Muscle of arm (tissue), 12 donors: Measurements from ENCODE around the gene CLIC6. TPM values are rescaled to one million over a fixed set of nuclear protein-coding genes. Genes with fewer than 3 reads are reported as not detected.

Source experiments
- DNase-seq: peaks from one replicate; pipeline ENCODE4 v3.0.0-alpha.2; 2013
- polyA plus RNA-seq, 12 donors: library from polyadenylated mRNA; unstranded; fragments of 120-200 nt; gene quantifications; one replicate each; pipeline ENCODE4 v1.2.1, GENCODE V29; 2013; ENCODE audit not compliant: insufficient read length in 12 of 12

CLIC6 gene
- polyA plus RNA-seq, 12 donors, result 0.04 to 0.12 (median 0.07) TPM; not detected in 7

DNA sequence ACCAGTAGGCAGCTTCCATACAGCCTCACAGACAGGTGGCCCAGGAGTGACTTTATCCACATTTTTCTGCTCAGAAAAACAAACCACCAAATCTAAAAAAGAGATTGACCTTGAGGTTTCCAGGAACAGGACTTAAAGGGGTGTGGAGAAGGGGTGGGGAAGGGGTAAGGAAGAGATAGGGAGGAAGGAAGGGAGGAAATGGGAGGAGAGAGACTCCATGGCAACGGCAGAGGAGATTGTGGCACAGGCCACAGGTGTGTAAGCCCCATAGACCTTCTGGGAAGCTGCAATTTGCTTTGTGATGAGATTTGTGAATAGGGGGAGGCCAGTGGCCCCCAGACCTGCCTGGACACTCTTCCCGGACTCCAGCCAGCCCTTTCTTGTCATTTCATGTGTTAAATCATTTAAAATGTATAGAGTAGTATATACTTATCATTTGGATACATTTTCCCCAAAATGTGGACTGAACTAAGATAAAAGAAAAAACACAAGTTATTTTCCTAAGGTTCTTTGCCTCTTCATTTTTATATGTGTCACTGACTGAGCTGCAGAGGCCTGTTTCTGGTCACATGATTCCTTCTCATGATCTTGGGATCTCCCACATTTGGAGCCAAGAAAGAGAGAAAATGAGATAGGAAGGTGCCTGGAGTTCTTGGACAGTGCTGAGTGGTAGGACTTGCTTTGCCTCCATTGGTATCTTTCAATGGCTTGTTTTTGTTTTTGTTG is 55.5 kb downstream of the CLIC6 start:
- DNase-seq, result no peak

DNA sequence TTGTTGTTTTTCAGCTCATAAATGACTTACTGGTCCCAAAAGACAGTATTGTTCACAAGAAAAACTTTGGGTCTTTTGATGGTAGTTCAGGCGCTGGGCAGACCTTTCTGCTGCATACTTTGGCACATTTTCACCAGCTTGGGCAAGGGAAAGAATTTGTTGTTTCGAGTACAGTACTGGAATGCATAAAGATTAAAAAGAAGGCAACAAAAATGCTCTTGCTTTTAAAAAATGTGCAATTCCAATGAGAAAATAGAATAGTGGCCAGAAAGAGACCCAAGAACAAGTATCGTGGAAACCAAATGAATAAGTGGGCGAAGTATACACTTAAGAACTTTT is 56.0 kb downstream of the CLIC6 start:
- DNase-seq, result no peak

DNA sequence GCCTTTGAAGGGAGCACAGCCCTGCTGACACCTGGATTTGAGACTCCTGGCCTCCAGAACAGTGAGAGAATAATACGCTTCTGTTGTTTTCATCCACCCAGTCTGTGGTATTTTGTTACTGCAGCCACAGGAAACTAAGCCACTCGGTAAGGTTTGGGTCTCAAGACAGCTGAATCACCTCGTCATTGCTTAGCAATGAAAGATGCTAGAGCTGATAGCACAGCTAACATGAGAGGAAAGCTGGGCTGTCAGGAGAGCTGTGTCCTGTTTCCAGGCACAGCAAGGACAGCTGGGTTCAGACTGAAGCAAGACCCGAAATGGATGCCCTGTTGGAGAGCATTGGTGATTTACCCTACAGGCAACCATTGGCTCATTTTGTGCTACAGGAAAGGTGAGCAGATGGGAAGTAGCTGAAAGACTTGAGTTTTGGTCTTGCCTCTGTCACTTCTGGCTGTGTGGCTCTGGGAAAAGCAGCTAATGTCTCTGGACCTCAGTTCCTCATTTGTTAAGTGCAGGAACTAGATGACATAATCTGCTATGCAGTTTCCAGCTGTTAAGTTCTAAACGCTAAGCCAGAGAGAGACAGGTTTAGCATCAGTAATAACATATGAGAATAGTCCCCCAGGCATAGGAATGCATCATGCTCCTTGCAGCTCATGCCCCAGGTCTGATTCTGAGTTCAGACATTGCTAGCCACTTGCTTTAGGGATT is 58.0 kb downstream of the CLIC6 start:
- DNase-seq, result no peak

DNA sequence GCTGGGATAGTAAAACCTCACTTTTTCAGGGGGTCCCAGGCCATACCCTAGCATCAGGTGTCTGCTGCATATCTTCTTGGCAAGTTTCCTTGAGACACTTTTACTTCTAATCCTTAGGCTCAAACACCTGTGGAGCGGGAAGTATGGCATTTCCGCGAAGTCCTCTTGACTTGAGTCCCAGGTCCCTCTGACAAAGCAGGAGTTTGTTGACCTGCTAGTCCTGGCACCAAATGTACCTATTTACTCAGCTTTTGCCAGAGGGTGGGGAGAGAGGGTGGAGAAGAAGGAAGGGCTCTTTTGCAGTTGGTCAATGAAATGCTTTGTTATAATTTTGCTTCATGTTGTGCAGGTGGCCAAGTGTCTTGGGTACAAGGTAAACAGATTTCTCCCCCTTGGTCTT is 59.7 kb downstream of the CLIC6 start:
- DNase-seq, result no peak

DNA sequence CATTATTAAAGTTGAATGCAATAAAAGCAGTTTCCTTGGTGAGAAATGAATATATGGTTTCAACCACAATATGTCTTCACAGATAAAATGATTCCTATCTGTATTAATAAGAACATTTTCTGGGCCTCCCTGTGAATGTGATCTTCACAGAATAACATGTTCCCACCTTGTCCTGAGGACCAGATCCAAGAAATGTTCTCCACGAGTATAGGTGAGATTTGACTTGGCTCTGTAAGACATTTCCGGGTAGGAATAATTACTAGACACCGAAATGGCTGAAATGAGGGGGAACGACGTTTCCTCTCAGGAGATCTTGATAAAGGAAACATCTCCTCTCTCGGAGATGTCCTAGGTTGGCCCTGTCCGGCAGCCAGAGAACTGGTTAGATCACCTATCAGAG is 61.4 kb downstream of the CLIC6 start:
- no peak for DNase-seq

DNA sequence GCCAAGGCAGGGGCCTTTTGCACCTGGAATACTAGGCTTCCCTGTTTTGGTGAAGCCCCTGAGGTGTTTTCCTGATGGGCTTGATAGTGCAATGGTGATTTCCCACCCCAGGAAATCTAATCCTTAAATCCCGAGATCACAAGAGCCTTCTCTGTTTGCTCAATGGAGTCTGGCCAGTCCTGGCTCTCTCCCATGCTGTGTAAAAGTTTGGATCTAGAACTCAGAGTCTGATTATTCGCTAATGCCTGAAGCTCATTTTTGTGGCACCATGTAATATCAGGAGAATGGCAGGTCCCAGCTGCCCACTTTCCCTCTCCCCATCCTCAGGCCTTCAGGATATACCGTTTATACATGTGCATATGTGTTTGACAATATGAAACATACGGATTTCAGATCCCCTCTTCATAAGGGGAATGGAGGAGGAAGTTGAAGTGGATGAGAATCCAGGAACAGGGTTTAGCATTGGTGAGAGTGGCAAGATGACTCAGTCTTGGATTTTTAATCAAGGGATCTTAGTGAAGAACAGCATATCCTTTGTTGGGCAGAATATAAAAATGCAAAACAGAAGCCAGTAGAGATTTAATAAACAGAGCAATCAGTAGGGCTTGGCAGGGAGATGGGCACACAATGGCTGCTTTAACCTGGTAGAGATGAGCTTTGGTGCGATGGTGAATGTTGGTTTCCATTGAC is 62.1 kb downstream of the CLIC6 start:
- DNase-seq, result no peak

DNA sequence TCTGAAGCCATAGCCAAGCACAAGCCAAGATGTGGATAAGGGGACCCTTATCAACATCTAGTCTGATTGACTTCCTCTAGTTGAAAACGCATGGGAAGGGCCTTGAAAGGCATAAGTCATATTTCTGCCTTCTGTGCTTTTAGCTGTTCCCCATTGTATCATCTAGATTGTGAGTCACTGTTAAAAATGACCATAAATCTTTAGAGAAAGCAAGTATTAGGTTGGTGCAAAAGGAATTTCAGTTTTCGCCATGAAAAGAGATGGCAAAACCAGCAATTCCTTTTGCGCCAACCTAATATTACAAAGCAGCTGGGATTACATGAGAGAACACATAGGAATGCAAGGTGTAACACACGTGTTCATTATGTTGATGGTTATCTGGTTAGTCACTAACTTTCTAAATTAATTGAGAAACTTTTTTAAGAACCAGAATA is 63.6 kb downstream of the CLIC6 start:
- no peak for DNase-seq

DNA sequence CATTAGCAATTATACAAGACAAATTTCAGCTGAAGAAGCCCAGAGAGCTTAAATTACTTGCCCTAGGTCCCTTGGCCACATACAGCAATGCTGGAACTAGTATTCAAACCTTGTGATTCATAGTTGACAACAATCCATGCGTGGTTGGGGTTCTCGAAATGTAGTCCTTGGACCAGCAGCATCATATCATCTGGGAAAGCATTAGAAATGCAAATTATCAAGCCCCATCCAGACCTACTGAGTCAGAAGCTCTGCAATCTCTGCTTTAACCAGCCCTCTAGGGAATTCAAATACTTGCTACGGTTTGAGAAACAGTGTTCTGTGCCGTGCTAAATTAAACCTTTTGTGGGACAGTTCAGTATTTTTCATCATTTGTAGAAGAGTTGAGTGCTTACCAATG is 65.1 kb downstream of the CLIC6 start:
- DNase-seq, result no peak

DNA sequence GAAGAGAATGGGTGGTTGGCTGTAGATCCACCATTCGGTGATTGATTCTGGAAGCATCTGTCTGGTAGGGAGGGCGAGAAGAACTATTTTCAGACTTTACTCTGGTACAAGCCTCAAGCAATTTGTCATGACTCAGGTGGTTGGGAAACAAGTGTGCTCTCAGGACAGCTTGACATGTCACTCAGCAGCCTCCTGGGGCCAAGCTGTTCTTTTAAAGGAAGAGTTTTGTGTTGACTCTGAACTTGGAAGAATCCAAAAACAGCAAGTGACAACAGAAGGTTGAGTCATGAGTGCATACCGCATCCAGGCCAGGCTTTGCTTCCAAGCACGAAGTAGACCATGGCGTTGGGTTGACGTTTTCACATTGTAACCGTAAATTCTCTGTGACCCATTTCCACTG is 65.9 kb downstream of the CLIC6 start:
- DNase-seq, result no peak

DNA sequence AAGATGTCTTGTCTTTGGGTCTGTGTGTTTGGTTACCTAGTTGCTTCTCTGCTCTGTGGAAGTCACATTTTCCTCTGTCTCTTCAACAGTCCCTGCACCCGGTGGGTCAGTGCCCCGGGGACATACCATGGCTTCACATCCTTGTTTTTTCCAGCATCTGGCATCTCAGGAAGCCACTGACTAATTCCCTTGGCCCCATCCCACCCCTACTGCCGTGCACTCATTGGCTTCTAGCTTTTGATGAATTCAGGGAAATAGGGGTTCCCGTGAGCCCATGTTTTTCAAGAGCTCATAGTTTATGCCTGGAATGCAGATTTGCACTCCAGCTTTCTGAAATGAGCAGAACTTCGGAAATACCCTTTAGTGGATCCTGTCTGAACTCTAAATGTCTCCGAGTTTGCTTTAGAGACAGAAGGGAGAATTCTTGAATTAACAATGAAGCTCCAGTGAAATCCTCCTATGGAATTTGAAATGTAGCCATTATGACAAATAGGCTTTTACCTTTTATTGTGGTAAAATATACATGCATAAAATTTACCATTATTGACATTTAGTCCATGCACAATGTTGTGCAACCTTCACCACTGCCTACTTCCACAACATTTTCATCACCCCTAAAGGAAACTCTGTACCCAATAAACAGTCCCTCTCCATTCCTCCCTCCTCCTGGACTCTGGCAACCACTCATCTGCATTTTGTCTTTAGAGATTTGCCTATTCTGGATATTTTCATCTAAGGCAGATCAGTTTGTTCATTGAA is 67.5 kb downstream of the CLIC6 start:
- DNase-seq, result no peak

DNA sequence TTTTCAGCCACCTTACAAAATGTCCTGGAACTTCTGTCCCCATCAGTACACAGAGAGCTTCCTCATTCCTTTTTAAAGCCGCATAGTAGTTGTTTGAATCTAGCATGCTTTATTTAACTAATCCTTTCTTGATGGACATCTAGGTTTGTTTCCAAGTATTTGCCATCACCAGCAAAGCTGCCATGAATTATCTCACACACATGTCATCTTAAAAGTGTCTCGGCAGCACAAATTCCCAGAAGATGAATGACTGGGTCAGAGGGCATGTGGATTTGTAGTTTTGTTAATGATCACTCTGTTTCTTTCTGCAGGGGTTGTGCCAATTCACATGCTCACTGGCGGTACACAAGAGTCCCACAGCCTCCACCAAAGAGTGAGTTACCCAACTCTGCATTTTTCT is 68.3 kb downstream of the CLIC6 start:
- DNase-seq, result no peak

DNA sequence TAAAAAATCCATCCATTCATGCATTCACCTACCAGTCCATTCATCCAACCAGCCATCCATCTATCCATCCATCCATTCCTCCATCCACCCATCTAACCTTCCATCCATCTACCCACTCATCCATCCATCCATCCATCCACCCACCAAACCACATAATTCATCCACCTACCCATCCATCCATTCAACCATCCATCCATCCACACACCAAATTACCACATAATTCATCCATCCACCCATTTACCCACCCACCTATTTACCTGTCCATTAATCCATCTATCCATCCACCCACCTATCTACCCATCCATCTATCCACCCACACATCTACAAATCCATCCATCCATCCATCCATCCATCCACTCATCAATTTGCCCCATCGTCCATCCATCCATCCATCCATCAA is 71.4 kb downstream of the CLIC6 start:
- DNase-seq, result no peak

DNA sequence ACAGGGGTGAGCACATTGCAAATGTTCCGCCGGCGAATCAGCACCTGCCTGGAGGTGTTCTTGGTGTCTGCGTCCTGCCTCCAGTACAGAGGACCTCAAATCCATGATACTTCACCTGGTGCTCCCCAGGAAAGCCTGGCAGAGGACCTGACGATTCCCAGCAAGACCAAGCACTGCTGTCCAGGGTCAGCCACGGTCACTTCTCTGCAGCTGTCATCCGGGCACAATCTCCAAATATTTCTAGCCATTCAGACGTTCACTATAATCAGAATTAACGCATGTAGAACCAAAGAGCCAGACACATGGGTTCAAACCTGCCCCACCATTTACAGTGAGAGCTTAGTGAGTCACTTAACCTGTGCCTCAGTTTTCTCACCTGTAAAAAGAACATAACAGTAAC is 74.5 kb downstream of the CLIC6 start:
- DNase-seq, result no peak

DNA sequence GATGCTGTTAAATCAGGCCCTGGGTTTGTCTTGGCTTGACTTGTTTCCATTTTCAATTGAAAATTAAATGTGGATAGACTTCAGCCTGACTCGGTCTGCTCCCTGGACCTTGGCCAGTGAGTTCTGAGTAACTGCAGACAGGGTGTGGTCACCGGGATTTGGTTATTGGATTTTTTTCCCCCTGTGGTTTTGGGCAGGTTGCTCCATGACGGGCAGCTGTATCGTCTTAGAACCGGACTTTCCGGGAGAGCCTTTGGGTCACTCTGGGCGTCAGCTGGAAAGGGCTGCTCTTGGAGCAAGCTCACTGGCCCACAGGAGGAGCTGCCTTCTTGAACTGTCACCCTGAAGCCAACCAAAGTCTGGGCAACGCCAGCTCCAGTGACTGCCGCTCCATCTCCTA is 75.0 kb downstream of the CLIC6 start:
- peak; percentile 3 for DNase-seq

DNA sequence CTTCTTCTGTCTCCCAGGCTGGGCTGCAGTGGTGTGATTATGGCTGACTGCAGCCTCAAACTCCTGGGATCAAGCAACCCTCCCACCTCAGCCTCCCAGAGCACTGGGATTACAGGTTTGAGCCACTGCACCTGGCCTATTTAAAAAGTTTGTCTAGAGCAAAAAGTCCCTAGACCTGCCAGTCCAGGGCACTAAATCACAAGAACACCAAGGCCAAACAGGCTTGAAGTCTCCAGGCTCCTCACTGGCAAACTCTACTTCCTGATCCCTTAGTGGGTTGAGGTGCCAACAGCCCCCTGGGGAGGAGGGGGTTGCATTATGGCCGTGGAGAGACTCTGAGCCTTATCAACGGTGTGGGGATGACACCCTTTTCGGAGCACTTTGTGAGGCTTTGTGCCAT is 76.0 kb downstream of the CLIC6 start:
- no peak for DNase-seq

DNA sequence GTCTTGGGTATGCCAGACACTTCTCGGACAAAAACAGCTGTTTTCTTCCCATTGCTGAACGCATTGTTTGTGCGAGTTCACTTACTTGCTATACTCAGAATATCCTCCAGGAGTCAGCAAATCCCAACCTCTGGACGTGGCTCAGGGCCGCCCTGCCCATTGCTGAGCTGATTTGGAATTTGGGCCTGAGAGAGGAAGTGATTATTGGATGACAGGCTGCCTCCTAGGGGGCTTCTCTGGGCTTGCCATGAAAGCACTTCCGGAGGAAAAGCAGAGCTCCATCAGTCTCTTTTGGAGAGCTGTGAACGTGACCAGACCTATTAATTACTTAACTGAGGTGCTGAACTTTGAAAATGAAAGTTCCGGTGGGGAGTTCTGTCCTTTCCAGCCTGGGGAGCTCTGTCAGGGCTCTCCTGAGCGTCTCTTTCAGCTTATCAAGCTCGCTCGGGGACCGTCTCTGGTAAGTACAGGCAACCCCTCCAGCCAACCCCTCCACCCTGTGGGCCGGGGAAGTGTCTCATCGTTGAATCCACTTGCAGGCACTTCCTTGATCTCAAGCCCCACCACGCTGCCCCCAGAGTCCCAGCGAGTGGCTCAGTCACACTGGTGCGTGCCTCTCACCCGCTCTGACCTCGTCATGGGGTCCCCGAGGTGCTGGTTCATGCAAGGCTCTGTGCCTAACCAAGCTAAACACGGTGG is 76.9 kb downstream of the CLIC6 start:
- peak; percentile 82 for DNase-seq

DNA sequence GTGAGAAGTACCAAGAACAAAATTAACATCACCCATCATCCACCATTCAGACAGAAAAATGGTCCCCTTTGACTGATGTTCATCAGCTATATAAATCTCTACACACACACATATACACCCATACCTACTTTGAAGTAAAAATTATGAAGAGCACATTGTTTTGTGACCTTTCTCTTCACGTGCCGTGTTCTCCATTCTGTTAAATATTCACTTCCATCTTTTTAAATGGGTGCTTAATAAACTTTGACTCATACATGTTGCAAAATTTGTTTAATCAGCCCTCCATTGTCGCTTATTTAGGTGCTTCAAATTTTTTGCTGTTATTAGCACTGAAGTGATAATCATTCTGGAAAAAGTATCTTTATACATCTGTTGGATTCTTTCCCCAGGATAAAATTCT is 80.1 kb downstream of the CLIC6 start:
- no peak for DNase-seq

DNA sequence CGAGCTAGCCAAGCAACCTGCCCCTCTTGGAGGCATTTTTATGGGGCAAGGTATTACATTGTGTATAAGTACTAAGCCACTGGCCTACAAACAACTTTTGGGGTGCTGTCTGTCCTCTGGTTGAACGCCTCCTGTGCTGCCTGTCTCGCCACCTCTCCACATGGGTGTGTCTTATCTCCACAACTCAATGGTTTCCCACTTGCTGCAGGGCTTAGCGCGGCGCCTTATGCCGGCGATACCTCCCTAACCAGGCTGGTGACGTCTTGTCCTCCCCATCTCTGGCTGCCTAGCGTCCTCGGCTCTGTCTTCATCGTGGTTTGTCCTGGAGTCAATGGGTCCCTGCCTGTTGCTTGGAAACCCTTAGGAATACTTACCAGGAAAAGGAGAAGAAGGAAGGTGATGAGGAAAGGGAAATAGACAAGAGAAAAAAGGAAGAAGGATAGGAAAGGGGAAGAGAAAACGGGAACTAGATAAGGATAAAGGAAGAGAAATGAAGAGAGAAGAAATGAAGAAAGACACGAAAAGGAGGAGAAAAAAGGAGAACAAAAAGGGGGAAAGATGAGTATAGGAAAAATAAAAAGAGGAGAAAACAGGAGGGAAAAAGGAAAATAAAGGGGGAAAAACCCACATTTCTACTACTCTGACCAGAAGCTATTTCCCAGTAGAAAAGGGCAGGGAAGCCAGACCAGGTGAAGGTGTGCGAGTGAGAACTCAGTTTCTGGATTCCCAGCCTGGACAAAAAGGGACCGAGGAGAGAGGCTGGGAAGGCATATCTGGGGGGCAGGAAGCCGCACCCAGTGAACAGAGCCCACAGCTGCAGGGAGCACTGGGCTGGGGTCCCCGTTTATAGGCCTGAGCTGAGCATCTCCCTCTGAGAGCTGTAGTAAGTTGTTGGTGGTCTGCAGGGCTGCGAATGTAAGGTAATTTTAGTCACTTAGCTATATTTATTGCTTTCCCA is 86.2 kb downstream of the CLIC6 start:
- DNase-seq, result no peak

DNA sequence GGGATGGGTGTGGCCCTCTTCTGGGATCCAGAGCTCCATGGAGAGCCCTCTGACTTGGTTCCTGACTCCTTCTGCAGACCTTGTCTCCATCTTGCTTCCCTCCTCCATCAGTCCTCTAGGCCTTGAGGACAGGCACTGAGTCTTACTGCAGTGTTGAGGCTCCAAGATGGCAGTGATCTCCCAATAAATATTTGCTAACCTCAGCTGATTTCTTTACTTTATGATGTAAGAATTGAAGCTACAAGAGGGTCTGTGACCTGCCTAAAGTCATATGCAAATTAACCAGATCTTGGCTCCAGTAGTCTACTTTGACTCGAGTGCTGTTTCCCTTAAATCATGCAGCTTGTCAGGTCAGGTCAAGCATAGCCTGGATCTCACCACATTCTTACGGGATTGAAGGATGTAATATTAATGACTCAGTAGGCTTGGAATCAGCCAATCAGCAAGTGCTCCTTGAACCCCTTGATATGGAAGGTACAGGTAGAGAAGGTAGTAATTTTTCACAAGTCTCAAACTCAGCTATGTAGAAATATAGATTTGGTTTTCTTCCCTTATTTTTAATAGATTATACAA is 93.0 kb downstream of the CLIC6 start:
- DNase-seq, result no peak

DNA sequence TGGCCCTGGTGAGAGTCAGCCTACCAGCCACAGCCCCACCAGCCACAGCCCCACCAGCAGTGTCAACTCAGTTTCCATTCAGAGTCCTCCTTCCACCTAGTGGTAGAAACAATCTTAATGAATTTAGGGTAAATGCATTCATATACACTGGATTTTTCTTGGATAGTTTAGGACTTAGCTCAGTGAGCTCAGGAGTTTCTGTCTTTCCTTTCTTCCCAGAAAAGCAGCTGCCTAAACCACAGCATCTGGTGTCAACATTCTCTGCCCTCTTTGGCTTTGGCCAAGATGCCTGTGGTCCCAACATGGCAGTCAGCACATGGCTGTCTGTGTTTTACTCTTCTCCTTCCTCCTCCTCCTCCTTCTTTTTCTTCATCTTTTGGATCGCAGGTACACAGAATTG is 94.0 kb downstream of the CLIC6 start:
- DNase-seq, result no peak
